Tibial nerve (tissue), 4 donors: Measurements from ENCODE around the gene PTGDS.

Source experiments
- CTCF ChIP-seq, 5 experiments: fragments of 200-600 bp in 3 of 5; fragments of 450-650 bp in 2 of 5; sonication (generic) in 3 of 5; IDR thresholded peaks; one replicate each; pipeline ENCODE4 v1.5.1; 2016 to 2019; ENCODE audit warnings: antibody characterized with exemption in 5 of 5, mild to moderate bottlenecking in 3 of 5, moderate library complexity in 2 of 5
- EP300 ChIP-seq, 2 donors: sonication (generic); formaldehyde crosslinking; IDR thresholded peaks; one replicate each; pipeline ENCODE4 v1.6.1; 2017; ENCODE audit warnings: antibody characterized with exemption in 2 of 2, mild to moderate bottlenecking in 1 of 2
- POLR2A ChIP-seq, 2 donors: fragments of 450-650 bp; IDR thresholded peaks; one replicate each; pipeline ENCODE4 v1.6.1; 2017; ENCODE audit warnings: antibody characterized with exemption in 2 of 2, mild to moderate bottlenecking in 2 of 2, moderate library complexity in 2 of 2

- TF ChIP-seq CTCF (IDR thresholded peaks at IDR 0.05) = no peak
- TF ChIP-seq POLR2A (IDR thresholded peaks at IDR 0.05) = no peak
- TF ChIP-seq EP300 (IDR thresholded peaks at IDR 0.05) = no peak
Observed at GRCh38 chr9:137022662-137023008, 45.3 kb downstream of the PTGDS start.
